HepG2 (cell line): ENCODE measurements around the gene GORASP2. TPM values are rescaled to one million over a fixed set of nuclear protein-coding genes. Genes with fewer than 3 reads are reported as not detected.

ENCODE experiments used
- AHDC1 ChIP-seq: sonication (generic); formaldehyde crosslinking; IDR thresholded peaks from 2 replicates; pipeline ENCODE4 v1.5.1; 2020; ENCODE audit warnings: mild to moderate bottlenecking, missing genetic modification reagents, borderline replicate concordance
- HBP1 ChIP-seq: IDR thresholded peaks from 2 replicates; pipeline ENCODE4 v1.6.1; 2016; ENCODE audit warnings: low read depth, control low read depth
- PHF8 ChIP-seq: sonication (generic); formaldehyde crosslinking; IDR thresholded peaks from 2 replicates; pipeline ENCODE4 v1.5.0; 2020; ENCODE audit warnings: missing genetic modification reagents
- RORA ChIP-seq: sonication (generic); formaldehyde crosslinking; IDR thresholded peaks from 2 replicates; pipeline ENCODE4 v1.5.0; 2020; ENCODE audit warnings: mild to moderate bottlenecking, missing genetic modification reagents, moderate library complexity
- SATB2 ChIP-seq: sonication (generic); formaldehyde crosslinking; IDR thresholded peaks from 2 replicates; pipeline ENCODE4 v1.5.0; 2020; ENCODE audit warnings: missing genetic modification reagents
- SIN3A ChIP-seq: IDR thresholded peaks from 2 replicates; pipeline ENCODE4 v1.6.1; 2011; ENCODE audit warnings: low read depth, mild to moderate bottlenecking, control low read depth, low read length, borderline replicate concordance
- SUZ12 ChIP-seq: fragments of 150-350 bp; IDR thresholded peaks from 2 replicates; pipeline ENCODE4 v1.6.1; 2014; ENCODE audit warnings: low read depth, low read length
- ZFP91 ChIP-seq: sonication (generic); formaldehyde crosslinking; IDR thresholded peaks from 2 replicates; pipeline ENCODE4 v1.9.0; 2022; ENCODE audit warnings: missing genetic modification reagents, mild to moderate bottlenecking, borderline replicate concordance
- ZNF260 ChIP-seq: sonication (generic); formaldehyde crosslinking; IDR thresholded peaks from 2 replicates; pipeline ENCODE4 v1.4.0; 2020; ENCODE audit warnings: missing genetic modification reagents, low read depth, mild to moderate bottlenecking, borderline replicate concordance
- ZNF441 ChIP-seq: sonication (generic); formaldehyde crosslinking; IDR thresholded peaks from 2 replicates; pipeline ENCODE4 v1.7.0; 2021; ENCODE audit warnings: missing genetic modification reagents, borderline replicate concordance
- polyA plus RNA-seq, 8 experiments: library from polyadenylated mRNA; depleted of rRNA in 3 of 8; stranded (reverse) in 7 of 8; unstranded in 1 of 8; fragments of >200 nt; fragmentation: Illumina TruSeq in 4 of 8; extraction: Trizol in 4 of 8; gene quantifications; 2 replicates each; pipeline versions ENCODE4 v1.2.1 to v1.2.3, GENCODE V29; 2011 to 2016; ENCODE audit warnings: low read depth in 4 of 8, missing spikeins in 1 of 8, mixed read lengths in 1 of 8; ENCODE audit not compliant: insufficient read depth in 1 of 8
- total RNA-seq, 5 experiments: library from RNA; depleted of rRNA; stranded (reverse); fragments of >200 nt; fragmentation: Illumina TruSeq; extraction: Trizol; gene quantifications; 2 replicates each; pipeline ENCODE4 v1.2.3, GENCODE V29; 2016; ENCODE audit warnings: low read depth in 1 of 5

Gene GORASP2
- total and polyA plus RNA-seq, 2 of the 13 experiments (the other 11 are each of a cell fraction or from before 2014, with no cell fraction given): 103 to 239 TPM

- TF ChIP-seq SUZ12 (peak; percentile 52; the same call in 1 of the 2 replicates), AHDC1 (CRISPR knock-in tag) (no peak; the same call in none of the 2 replicates), PHF8 (CRISPR knock-in tag) (peak; percentile 98), ZNF441 (peak; percentile 83; the same call in 1 of the 2 replicates), SATB2 (CRISPR knock-in tag) (peak; percentile 59; the same call in 1 of the 2 replicates), SIN3A (peak; percentile 87), HBP1 (CRISPR knock-in tag) (peak; percentile 79; the same call in 1 of the 2 replicates), RORA (no peak), ZFP91 (CRISPR knock-in tag) (peak; percentile 97), ZNF260 (CRISPR knock-in tag) (no peak)
Measured at GRCh38 chr2:170928824-170929685, at the start of gene GORASP2 (continued).
